HT1080 (cell line): ENCODE results near the gene PIAS2. TPM values are rescaled to one million over a fixed set of nuclear protein-coding genes. Genes with fewer than 3 reads are reported as not detected.

Experiments used
- DNase-seq: peaks from one replicate; pipeline ENCODE4 v3.0.0-alpha.2; 2015; ENCODE audit warnings: low read depth
- total RNA-seq: library from RNA; depleted of rRNA; stranded (reverse); fragments of >200 nt; shearing (Covaris generic); gene quantifications from 2 replicates; pipeline ENCODE4 v1.2.3, GENCODE V29; 2014; rRNA removed

Gene PIAS2
- total RNA-seq, 1 experiment from 2014 or later: 20.8 TPM

DNA sequence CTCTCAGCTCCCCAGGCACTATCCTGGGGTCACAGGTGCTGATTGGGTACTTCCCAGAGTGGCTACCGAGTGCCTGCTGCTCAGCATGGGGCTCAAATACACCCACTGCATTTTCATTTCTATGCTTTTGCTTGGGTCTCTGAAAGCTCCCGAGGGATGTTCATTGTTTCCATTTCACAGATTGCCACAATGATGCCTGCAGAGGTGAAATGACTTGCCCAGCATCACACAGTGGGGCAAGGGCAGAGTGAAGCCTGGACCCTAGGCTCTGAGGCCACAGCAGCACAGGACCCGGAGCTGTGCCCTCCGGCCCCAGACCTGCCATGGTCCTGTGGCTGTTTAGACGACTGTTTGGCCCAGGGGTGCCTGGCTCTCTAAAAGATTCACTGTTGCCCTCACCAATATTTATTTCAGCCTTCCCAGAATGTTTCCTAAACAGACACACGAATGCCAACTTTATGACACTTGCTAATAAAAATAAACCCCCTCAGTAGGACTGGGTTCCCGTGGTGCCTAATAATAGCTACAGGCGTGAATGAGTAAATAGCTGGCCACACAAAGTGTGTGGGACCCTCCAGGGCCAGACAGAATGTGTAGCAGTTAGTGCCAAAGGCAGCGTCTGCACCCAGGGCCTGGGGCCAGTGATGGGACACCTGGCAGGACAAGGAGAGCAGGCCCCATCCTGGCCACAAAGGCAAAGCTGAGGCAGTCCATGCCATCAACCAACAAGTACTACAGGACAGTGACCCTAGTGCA, 149.0 kb downstream of the PIAS2 start:
- DNase-seq: no peak

DNA sequence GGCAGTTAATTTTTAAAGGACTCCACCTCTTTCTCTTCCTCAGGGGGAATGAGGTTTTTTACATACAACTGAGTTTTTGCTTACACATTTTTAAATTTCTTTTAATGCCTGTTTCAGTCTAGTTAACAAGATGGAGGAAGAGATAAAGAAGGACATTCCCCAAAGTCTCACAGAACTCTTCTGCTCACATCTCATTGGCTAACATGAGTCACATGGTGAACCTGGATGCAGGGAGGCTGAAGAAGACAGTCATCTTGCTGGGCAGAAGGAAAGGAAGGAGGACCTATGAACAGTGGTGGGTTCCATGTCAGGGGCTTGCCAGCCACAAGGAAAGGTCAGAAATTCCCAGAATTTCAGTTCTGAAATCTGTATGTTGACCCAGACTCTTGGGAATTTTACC, 150.1 kb downstream of the PIAS2 start:
- no peak for DNase-seq

DNA sequence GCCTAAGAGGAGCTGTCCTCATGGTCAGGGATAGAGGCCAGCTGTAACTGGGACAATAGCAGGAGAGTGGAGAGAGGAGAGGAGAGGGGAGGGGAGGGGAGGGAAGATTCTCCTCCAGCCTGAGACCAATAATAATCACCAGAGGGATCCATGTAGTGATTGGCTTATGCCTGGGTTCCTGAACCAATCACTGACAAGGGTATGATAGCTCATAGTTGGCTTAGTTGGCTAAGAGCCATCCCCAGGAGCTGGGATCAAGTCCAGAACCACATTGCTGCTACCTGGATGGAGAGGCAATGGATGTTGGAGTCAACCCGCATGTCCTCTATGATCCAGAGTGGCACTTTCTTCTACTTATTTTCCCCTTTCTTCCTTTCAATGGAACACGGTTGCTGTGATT, 152.7 kb downstream of the PIAS2 start:
- DNase-seq: no peak

DNA sequence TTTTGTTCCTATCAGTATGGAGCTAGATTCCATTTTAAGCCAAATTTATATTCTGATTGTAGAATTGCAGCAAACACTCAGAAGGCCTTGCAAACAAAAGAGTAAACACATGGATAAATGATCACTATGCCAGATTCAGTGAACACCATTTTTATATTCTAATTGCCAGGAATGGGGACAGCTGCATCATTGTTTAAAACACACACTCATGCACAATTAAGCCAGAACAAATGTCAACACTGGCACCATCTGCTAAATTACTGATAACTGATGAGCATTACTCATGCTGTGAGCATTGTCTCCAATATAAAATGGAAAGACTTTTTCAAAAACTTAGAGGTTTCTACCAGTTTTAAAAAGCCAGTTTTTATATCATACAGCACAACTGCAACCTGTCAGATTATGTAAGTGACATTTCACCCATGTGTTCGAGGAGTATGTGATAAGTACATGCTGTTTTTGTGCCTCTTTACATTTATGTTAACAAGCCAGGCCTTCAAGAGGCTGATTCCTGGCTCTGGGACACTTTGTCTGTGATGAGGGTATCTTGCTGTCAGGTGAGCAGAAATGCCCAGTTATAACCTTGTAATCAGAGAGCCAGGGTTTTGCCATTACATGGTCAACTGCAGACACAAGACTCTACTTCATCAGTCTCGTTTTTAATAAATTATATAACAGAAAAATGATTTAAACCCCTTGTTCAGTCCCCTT, 156.1 kb downstream of the PIAS2 start:
- DNase-seq: no peak

DNA sequence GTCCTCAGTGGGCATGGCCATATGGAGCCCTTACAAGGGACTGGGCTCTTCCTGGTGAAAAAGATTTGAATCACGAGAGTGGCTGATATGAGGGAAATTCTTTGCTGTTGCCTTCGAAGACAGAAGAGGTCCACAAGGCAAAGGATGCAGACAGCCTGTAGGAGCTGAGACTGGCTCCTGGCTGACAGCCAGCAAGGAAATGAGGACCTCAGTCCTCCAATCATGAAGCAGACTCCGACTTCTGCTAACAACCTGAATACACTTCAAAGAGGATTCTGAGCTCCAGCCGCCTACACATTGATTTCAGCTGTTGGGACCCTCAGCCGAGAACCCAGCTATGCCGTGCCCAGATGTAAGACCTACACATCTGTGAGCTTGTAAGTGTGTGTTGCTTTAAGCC, 157.4 kb downstream of the PIAS2 start:
- DNase-seq: no peak

DNA sequence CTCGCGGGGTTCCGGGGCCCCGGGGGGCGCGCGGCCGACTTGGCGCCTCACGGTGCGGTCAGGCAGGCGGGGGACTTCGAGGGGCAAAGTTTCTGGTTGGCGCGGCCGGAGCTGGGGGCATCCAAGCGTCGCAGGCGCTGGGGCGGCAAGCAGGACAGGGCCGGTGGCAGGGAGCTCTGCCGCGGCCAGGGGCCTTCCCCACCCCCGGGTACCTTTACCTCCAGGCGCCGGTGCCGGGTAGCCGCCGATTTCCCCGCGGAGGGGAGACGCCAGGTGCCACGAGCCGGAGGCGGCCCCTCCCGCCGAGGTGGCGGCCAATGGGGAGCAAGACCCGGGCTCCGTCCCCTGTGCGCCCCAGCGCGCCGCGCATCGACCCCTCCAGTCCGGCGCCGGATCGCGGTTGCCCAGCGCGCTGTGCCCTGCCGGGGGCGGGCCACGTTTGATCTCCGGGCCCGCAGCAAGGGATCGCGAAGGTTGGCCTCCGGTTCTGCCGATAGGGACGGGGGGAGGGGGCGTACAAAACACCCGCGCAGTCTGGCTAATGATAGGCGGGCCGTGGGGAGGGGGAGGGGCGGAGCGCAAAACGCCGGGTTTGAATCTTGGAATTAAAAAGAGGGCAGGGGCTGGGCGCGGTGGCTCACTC, 160.6 kb downstream of the PIAS2 start, which contains the start of gene ST8SIA5:
Gene ST8SIA5 (minus strand): TSS at position 495 of the 643 bp plus-strand sequence. CDS start 545 bp downstream, outside the sequence.
- DNase-seq: no peak

DNA sequence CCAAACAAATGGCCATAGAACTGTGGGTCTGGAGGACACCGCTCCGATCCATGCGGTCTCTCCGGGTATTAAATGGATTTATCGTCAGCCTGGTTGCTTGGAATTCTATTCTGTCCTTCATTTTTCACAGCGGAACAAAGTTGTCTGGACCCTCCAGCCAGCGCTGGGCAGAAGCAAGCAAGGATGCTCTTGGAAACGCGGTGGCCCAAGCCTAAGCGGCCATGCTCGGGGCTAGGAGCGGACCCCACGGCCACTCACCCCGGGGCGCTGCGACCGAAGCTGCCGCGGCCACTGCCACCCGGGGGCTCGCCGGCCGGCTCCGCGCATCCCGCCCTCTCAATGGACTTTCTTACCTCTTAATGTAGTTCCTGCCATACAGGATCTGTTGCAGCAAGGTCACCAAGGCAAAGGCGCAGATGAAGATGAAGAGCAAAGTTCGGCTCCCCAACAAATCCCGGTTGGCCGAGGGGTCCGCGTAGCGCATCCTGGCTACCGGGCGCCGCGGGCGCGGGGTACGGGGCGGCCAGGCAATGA, 161.2 kb downstream of the PIAS2 start:
- DNase-seq: no peak

DNA sequence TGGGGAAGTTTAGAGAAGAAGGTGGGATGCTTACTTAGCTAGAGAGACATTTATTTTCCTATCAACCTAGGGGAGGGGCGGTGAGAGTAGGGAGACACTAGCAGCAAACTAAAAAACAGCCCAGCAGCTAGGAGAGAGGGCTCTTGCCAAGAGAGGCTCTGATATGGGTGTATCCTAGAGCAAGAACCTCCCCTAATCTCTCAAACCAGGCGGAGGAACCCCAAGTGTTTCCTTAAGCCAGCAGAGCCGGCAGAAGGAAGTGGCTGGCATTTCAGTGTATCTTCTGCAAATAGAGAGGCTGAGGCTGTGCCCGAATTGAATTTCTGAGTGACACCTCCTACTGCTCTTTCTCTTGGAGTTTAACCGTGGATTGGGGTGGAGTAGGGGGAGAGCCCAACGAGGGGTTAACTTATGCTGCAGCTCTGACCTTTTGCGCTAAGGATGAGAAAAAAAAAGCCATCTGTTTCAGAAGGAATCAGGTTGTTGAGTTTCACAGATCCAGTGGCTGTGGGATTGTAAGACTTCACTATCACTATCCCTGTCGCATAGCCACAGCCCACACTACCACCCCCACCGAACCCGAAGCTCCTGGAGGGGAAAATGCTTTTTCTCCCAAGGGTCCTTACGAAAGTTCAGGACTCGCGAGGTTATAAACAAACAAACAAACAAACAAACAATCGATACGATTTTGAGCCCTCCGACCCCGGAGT, 161.8 kb downstream of the PIAS2 start:
- no peak for DNase-seq

DNA sequence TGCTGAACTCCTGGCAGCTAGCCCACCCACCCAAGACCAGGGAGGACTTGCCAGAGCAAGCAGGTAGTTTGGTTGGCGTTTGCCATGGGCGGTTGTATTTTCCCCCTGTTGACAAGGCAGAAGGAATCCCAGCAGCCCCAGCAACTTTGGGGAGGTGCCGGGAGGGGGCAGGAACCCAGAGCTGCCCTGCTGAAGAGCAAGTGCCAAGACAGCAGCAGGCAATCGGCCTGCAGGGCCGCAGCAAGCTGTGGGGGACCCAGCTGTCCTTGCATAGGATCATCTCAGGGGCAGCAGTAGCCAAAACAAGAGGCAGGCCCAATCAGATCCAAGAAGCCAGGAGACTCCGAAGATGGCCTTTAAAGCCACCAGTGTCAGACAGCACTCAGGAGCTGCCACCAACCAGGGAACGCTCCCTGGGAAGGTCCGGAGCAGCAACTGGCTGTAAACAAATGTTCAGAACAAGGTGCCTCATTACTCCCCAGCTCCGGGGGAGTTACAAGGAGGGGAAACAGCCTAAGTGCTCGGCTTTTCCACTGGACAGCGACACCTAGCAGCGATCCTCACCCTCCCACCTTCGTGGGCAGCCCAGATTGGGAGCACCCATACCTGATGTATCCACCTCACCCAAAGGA, 162.5 kb downstream of the PIAS2 start:
- DNase-seq: no peak

DNA sequence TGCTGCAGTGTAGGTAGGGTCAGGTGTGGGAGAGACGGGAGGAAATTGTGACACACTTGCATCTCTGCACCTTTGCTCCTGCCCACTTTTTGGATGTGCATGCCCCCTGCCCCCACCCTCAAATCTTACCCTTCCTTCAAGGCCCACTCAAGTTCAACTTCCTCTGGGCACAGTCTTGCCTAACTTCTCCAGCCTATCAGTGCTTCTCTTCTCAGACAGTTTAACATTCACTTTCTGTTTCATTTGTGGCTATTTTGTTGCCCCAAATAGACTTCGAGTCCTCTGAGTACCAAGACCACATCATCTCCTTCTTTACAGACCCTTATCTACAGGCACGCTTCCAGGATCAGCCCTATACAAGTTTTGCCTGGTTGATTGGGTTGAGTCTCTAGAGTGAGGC, 163.1 kb downstream of the PIAS2 start:
- DNase-seq: no peak

Other genes with a start within 250 kb of the PIAS2 start
- gene ST8SIA5, start 160.5 kb downstream of the PIAS2 start, total RNA-seq: not detected in 2 replicates
- not detected in 2 replicates for gene KATNAL2, start 95 bp upstream of the PIAS2 start, total RNA-seq
- not detected in 2 replicates for gene ELOA2, start 118.1 kb upstream of the PIAS2 start, total RNA-seq
- gene HDHD2, start 233.0 kb upstream of the PIAS2 start, total RNA-seq: 13.3 and 20.3 TPM in 2 replicates